ENCODE results near the gene SRXN1. TPM values are rescaled to one million over a fixed set of nuclear protein-coding genes. Genes with fewer than 3 reads are reported as not detected.

SRXN1 gene
- total RNA-seq, 1 experiment from 2014 or later = 42.6 TPM

- peaks cover 91% of the 10 kb centered on the region for H3K27me3 Mint-ChIP-seq (ENCODE audit: insufficient read depth, unreplicated experiment)
Measured at GRCh38 chr20:677957-678356, 25.0 kb upstream of the SRXN1 start.

GRCh38 chr20:676967-677366 lies 24.0 kb upstream of the SRXN1 start:
- POLR2A ChIA-PET = interaction anchor here (0.8 to 1.3 kb wide), 2 partner anchors 10 to 133 kb away, joined by 3 to 4 read pairs; partner anchors contain the start of gene CSNK2A1
- Mint-ChIP-seq H3K36me3 (ENCODE audit: insufficient read depth, unreplicated experiment) (no peaks in the 10 kb centered on the region), H3K4me1 (ENCODE audit: insufficient read depth, unreplicated experiment) (no peaks in the 10 kb centered on the region), H3K27me3 (ENCODE audit: insufficient read depth, unreplicated experiment) (peaks cover 91% of the 10 kb centered on the region), H3K4me3 (ENCODE audit: unreplicated experiment) (no peak overlapping the region), H3K27ac (ENCODE audit: low read depth, unreplicated experiment) (no peak overlapping the region), H3K9me3 (ENCODE audit: unreplicated experiment) (no peaks in the 10 kb centered on the region)
- no peak for TF ChIP-seq CTCF (IDR thresholded peaks at IDR 0.05; ENCODE audit: unreplicated experiment)
- CTCF ChIA-PET = interaction anchor here (0.6 to 2.5 kb wide), 3 partner anchors 10 to 230 kb away, joined by 4 to 12 read pairs (median 4); no protein-coding TSS in a partner anchor
- intact Hi-C loops (cut with micrococcal nuclease) = no loop called here
- DNase-seq (ENCODE audit: unreplicated experiment) = no peak
- BruUV-seq (replicated peaks) = no TSS peak

More at GRCh38 chr20:677957-678356, 25.0 kb upstream of the SRXN1 start:
- Mint-ChIP-seq H3K9me3 (ENCODE audit: unreplicated experiment) (no peaks in the 10 kb centered on the region), H3K36me3 (ENCODE audit: insufficient read depth, unreplicated experiment) (no peaks in the 10 kb centered on the region), H3K4me1 (ENCODE audit: insufficient read depth, unreplicated experiment) (no peaks in the 10 kb centered on the region), H3K27ac (ENCODE audit: low read depth, unreplicated experiment) (no peak overlapping the region), H3K4me3 (ENCODE audit: unreplicated experiment) (no peak overlapping the region)
- no TSS peak for BruUV-seq (replicated peaks)
- CTCF ChIA-PET = interaction anchor here (0.6 to 2.5 kb wide), 5 partner anchors 8 to 116 kb away, joined by 3 to 12 read pairs (median 3); no protein-coding TSS in a partner anchor
- intact Hi-C loops (cut with micrococcal nuclease) = no loop called here
- POLR2A ChIA-PET = no interaction called here
- no peak for DNase-seq (ENCODE audit: unreplicated experiment)
- TF ChIP-seq CTCF (IDR thresholded peaks at IDR 0.05; ENCODE audit: unreplicated experiment) = no peak

GRCh38 chr20:676315-676937 lies 23.4 kb upstream of the SRXN1 start:
- Mint-ChIP-seq H3K4me1 (ENCODE audit: insufficient read depth, unreplicated experiment) (no peaks in the 10 kb centered on the region), H3K36me3 (ENCODE audit: insufficient read depth, unreplicated experiment) (no peaks in the 10 kb centered on the region), H3K27ac (ENCODE audit: low read depth, unreplicated experiment) (no peak overlapping the region), H3K4me3 (ENCODE audit: unreplicated experiment) (no peak overlapping the region), H3K9me3 (ENCODE audit: unreplicated experiment) (no peaks in the 10 kb centered on the region), H3K27me3 (ENCODE audit: insufficient read depth, unreplicated experiment) (peaks cover 91% of the 10 kb centered on the region)
- no peak for DNase-seq (ENCODE audit: unreplicated experiment)
- ChIA-PET CTCF (interaction anchor here (0.6 to 1.0 kb wide), 3 partner anchors 8 to 243 kb away, joined by 3 to 4 read pairs (median 4); no protein-coding TSS in a partner anchor), POLR2A (interaction anchor here (0.8 to 1.3 kb wide), 2 partner anchors 10 to 132 kb away, joined by 3 to 4 read pairs; partner anchors contain the start of gene CSNK2A1)
- BruUV-seq (replicated peaks) = no TSS peak
- intact Hi-C loops (cut with micrococcal nuclease) = no loop called here
- no peak for TF ChIP-seq CTCF (IDR thresholded peaks at IDR 0.05; ENCODE audit: unreplicated experiment)

- H3K27ac Mint-ChIP-seq (ENCODE audit: low read depth, unreplicated experiment) = no peak within 1 kb of the TSS
- CTCF ChIA-PET = interaction anchor here (0.6 kb wide), 2 partner anchors 8 to 242 kb away, joined by 3 to 4 read pairs; no protein-coding TSS in a partner anchor
Measured at GRCh38 chr20:675453-676314, 22.7 kb upstream of the SRXN1 start, which contains the start of gene SCRT2. SCRT2 (minus strand) TSS chr20:675802; CDS start chr20:675601, 201 bp downstream.

More at GRCh38 chr20:675453-676314, 22.7 kb upstream of the SRXN1 start, which contains the start of gene SCRT2:
- no peak for TF ChIP-seq CTCF (IDR thresholded peaks at IDR 0.05; ENCODE audit: unreplicated experiment)
- no TSS peak for BruUV-seq (replicated peaks)
- Mint-ChIP-seq H3K4me1 (ENCODE audit: insufficient read depth, unreplicated experiment) (no peaks in the 10 kb centered on the region), H3K9me3 (ENCODE audit: unreplicated experiment) (no peaks in the 10 kb centered on the region), H3K27me3 (ENCODE audit: insufficient read depth, unreplicated experiment) (peaks cover 89% of the 10 kb centered on the region), H3K36me3 (ENCODE audit: insufficient read depth, unreplicated experiment) (no peaks in the 10 kb centered on the region), H3K4me3 (ENCODE audit: unreplicated experiment) (no peak within 1 kb of the TSS)
- peak; percentile 64 for DNase-seq (ENCODE audit: unreplicated experiment)
- intact Hi-C loops (cut with micrococcal nuclease) = no loop called here
- POLR2A ChIA-PET = no interaction called here

Measured in MCF 10A (cell line).